Activated CD8-positive, alpha-beta memory T cell treated with anti-CD3 and anti-CD28 coated beads for 1 hour (primary cell): Measurements from ENCODE around the gene CIC.

ENCODE experiments used
- DNase-seq, 2 donors: peaks; one replicate each; pipeline ENCODE4 v3.0.0-alpha.2; 2020; ENCODE audit warnings: low read depth in 1 of 2; ENCODE audit errors: extremely low read depth in 1 of 2

Gene CIC

DNA sequence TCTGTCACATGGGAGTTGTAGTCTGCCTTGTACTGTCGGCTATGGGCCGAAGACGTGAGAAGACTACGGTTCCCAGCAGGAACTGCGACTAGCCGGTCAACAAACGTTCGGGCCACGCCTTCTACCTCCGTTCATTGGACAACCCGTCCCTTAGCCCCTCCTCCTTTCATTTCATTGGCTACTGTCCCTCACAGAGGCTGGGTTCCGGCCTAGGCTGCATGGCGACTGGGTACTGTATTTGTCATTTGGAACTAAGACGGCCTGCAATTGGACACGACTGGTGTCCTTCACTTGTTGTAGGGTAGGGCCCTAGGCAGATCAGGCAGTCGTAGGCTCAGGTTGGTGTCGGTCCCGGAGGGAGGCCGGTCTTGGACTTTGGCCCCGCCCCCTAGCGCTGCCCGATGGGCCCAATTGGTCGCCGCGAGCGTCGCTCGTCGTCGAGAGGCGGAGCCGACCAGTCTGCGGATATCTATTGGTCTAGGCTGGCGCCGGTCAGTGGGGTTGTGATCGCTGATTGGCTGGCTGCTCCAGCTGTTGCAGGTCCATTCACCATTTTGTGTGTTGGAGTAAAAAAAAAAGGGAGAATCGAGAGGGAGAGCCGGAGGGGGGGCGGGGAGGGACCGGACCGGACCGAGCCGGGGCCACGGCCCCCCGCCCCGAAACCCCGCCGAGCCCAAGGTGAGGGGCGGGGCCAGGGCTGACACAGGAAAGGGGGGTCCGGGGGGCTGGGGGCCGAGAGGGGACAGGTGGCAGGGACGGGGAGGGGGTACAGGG, at the start of gene CIC:
CIC (plus strand) TSS at position 549 of the 774 bp plus-strand sequence. CDS start 2,532 bp downstream, outside the sequence.
- DNase-seq: peak; percentile 97 to 98

GRCh38 chr19:42219812-42220750, 49.0 kb upstream of the CIC start, which contains the start of gene ZNF526:
Gene ZNF526, plus strand, starts transcription at chr19:42220312. Its CDS starts 4,092 bp downstream, at chr19:42224404.
- DNase-seq: peak; percentile 86 to 90

GRCh38 chr19:42220751-42221097, 48.3 kb upstream of the CIC start:
- no peak for DNase-seq

- DNase-seq: no peak
Measured at GRCh38 chr19:42224940-42225717, 43.9 kb upstream of the CIC start.

DNA sequence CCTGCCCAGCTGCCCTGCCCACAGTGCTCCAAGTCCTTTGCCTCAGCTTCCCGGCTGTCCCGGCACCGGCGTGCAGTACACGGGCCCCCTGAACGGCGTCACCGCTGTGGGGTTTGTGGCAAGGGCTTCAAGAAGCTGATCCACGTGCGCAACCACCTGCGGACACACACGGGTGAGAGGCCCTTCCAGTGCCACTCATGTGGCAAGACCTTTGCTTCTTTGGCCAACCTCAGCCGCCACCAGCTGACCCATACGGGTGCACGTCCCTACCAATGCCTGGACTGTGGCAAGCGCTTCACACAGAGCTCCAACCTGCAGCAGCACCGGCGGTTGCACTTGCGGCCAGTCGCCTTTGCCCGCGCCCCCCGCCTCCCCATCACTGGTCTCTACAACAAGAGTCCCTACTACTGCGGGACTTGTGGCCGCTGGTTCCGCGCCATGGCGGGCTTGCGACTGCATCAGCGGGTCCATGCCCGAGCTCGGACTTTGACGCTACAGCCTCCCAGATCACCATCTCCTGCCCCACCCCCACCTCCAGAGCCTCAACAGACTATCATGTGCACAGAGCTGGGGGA, 43.2 kb upstream of the CIC start:
- no peak for DNase-seq

DNA sequence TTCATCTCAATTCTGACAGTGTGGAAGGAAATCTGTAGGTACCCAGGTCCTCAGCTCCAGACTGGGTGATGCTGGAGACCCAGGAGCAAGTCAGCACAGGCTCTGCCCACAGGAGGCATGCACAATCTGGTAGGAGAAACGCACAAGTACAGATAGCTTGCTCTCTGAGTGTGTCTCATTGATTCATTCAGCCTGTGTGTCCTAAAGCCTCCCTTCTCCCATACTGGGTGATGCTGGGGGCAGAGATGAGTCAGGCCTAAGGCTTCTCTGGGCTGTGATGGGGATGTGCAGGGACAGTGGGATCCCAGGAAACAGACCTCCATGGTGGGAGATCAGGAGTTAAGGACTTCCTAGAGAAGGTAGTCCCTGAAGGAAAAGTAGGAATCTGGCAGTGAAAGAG, 42.2 kb upstream of the CIC start:
- DNase-seq: no peak

GRCh38 chr19:42228641-42229040, 40.4 kb upstream of the CIC start:
- DNase-seq: no peak

- no peak for DNase-seq
Measured at GRCh38 chr19:42229301-42229854, 39.7 kb upstream of the CIC start.

DNA sequence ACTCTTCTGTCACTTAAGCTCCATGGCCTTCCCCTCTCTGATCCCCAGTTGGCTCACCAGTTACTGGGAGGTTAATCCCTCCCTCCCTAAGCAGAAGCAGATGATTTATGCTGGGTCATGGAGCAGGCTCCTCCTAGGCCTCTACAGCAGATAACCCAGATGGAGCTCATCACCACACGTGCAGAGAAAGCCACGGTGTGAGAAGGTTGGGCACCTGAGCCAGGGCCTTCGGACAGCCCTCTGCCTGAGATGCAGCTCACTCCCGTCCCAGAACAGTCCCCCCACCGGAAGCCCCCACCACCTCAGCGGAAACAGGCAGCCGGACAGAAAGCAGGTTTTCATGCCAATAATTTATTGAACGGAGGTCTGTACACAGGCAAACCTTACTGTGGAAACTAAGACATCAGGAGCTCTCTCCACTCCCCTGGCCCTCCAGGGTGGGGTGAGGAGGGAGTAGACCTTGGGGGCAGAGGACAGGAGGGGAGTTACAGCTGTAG, 39.1 kb upstream of the CIC start:
- no peak for DNase-seq

DNA sequence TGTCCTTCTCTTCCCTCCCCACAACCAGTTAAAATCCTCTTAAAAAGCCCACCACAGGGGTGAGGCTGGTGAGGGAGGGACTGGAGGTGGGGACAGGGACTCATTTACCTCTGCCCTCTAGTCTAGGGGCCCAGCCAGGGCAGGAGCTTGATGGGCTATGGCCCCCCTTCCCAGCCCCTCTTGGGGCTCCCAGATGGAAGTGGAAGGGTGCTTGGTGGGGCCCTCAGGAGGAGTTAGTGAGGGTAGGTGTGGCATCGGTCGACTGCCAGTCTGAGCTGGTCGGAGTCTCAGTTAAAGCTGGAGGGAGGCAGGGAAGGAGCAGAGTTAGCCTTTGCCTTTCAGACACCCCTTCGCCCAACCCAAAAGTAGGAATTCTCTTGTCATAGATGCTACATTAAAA, 38.5 kb upstream of the CIC start:
- DNase-seq: no peak

GRCh38 chr19:42232435-42232834, 36.6 kb upstream of the CIC start:
- no peak for DNase-seq

DNA sequence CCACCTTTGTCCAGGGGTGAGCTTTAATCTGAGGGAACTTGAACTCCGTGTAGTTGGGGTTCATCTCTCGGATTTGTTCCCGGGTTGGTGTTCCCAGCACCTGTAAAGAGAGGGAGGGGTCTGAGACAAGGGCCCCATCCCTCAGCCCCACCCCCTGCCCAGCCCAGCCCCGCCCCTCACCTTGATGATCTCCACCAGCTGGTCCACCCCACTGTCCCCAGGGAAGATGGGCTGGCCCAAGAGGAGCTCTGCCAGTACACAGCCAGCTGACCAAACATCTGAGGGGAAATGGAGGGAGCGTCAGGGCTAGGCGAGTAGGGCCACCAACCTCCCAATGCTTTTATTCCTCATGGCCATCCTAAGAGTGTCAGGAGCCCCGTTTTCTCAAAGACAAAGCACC, 35.9 kb upstream of the CIC start:
- DNase-seq: no peak

DNA sequence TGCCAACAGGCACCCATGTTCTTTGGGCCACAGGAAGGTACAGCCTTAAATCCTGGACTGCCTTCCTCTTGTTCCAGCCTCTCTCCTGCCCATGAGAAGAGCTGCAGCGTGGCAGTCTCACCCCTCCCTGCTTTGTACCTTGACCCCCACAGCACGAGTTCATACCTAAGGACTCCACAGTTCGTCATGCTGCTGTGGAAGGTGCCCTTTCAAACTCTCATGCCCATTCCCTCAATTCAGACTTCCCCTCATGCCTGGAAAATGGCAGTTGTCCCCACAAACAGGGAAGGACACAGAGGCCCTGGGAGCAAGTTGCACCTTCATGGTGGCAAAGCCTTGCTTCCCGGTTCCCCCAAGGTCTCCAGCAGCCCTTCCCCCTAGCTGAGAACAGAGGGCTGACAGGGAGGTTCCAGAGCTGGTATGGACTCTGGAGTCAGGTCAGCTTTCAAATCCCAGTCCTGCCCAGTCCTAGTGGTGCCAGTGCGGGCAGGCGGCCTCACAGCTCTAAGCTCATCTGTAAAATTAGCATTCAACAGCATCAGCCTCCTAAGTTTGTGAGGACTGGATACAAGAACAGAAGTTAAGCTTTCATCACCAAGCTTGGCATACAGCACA, 35.3 kb upstream of the CIC start:
- no peak for DNase-seq

DNA sequence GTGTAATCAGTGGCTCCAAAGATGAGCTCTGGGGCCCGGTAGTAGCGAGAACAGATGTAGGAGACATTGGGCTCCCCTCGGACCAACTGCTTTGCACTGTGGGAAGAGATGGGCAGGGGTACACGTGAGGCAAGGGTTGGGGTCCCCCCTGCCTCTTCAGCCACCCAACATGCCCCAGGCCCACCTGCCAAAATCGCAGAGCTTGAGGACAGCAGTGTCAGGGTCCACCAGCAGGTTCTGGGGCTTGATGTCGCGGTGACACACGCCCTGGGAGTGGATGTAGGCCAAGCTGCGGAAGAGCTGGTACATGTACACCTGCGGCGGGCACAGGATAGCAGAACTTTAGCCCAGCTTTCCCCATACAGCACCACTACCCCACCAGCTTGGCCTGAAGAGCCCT, 34.7 kb upstream of the CIC start:
- no peak for DNase-seq

DNA sequence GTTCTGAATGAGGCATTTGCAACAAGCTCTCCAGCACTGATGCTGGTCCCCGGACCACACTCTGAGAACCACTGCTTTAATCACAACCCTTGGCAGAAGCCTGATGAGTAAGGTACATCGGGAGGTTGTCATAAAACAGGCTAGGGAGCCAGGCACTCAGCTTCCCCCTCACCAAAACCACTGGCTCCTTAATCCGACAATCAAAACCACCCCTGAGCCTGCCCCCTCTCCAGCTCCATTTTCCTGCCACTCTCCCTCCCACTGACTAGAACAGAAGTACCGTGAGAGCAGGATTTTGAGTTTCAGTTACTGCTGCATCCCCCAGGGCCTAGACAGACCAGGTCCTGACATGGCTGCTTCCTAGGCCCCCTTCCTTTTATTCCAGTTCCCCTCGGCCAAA, 33.9 kb upstream of the CIC start:
- no peak for DNase-seq

DNA sequence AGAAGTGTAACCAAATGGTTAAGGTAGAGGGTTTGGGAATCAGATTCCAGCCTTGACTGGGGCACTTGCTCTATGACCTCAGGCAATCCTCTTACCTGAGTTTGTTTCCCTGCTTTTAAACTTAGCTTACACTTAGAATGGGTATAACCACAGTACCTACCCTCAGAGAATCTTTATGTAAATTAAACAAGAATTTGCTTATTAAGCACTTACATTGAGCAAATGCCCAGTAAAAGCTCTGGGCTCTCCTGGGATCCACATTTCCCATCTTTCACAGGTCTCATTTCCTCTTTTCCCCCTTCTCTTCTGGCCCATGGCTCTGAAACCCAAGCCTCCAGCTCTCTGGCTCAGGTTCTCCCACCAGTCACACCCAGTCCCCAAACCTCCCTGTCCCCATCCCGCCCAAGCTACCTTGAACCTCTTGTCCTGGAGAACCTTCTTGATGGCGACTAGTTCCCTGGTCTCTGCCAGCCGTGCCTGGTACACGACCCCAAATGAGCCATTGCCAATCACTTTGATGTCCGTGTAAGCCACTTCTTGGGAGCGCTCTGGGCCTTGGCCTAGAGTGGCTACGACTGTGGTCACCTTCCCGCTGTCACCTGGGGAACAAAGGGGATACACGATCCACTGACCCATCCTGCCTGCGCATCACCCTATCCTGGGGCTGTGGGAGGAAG, 29.4 kb upstream of the CIC start:
- no peak for DNase-seq

DNA sequence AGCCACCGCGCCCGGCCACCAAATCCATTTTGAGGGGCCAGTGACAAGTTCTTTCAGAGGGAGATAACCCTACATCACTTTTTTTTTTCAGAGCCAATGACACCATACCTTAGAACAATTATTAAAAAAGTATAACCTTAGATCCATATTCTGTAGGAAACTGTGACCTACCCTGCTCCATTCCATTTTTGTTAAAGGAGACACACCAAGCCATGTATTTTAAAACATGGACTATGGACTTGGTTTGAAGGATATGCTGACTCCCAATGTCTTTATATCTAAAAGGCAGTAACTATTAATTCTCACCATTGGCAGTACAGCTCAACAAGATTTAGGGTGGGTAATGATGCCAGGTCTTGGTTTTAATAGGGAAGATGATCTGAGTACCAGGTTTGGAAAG, 27.8 kb upstream of the CIC start:
- DNase-seq: no peak

GRCh38 chr19:42242069-42242511, 27.0 kb upstream of the CIC start:
- peak in 1 of 2 donors; percentile 27 for DNase-seq
